ENCODE data around the gene MYLK.

MYLK gene

GRCh38 chr3:123787133-123787532 is 97.0 kb downstream of the MYLK start:
- Histone ChIP-seq H2AK5ac (ENCODE audit: low read length) (no peak overlapping the region), H3K4me3 (ENCODE audit: low read length) (no peak overlapping the region)
- no CpG with 5 or more reads among the region's 5 CpGs for WGBS (ENCODE audit: extremely low coverage, insufficient coverage, low lambda C conversion rate)

GRCh38 chr3:123785602-123786001 is 98.5 kb downstream of the MYLK start:
- Histone ChIP-seq H4K5ac (ENCODE audit: low read length) (no peak overlapping the region), H3K56ac (ENCODE audit: low read length) (no peak overlapping the region), H2BK120ac (ENCODE audit: low read depth, low read length) (no peak overlapping the region), H3K23ac (ENCODE audit: low read length) (no peak overlapping the region), H3K9ac (ENCODE audit: low read length) (no peak overlapping the region), H3K18ac (ENCODE audit: low read length) (no peak overlapping the region), H3K27ac (ENCODE audit: low read depth, low read length) (no peak overlapping the region), H3K36me3 (ENCODE audit: control insufficient read depth, insufficient read depth, low read length) (no peaks in the 10 kb centered on the region), H3K4me1 (ENCODE audit: control insufficient read depth, low read depth, low read length) (peaks cover 14% of the 10 kb centered on the region), H3K4me3 (ENCODE audit: low read length) (no peak overlapping the region), H3K79me1 (ENCODE audit: low read length) (no peaks in the 10 kb centered on the region), H4K8ac (ENCODE audit: low read depth, low read length) (no peak overlapping the region), H2AK5ac (ENCODE audit: low read length) (no peak overlapping the region), H3K4ac (ENCODE audit: low read depth, low read length) (no peak overlapping the region), H3K4me2 (ENCODE audit: low read length) (no peak overlapping the region), H3K27me3 (ENCODE audit: insufficient read depth, low read length, poor library complexity) (no peaks in the 10 kb centered on the region), H2BK5ac (ENCODE audit: low read length) (no peak overlapping the region), H2BK15ac (replicated peaks; ENCODE audit: low read depth) (no peak overlapping the region), H3K79me2 (ENCODE audit: control insufficient read depth, insufficient read depth, low read length) (no peaks in the 10 kb centered on the region)
- DNase-seq, result no peak
- no CpG with 5 or more reads among the region's 3 CpGs for WGBS (ENCODE audit: extremely low coverage, insufficient coverage, low lambda C conversion rate)

More at GRCh38 chr3:123787133-123787532, 97.0 kb downstream of the MYLK start:
- no peaks in the 10 kb centered on the region for H3K79me1 ChIP-seq (ENCODE audit: low read length)
- no peak overlapping the region for H4K8ac ChIP-seq (ENCODE audit: low read depth, low read length)
- H2BK120ac ChIP-seq (ENCODE audit: low read depth, low read length), result no peak overlapping the region
- no peaks in the 10 kb centered on the region for H3K36me3 ChIP-seq (ENCODE audit: control insufficient read depth, insufficient read depth, low read length)
- no peak for DNase-seq
- no peaks in the 10 kb centered on the region for H3K27me3 ChIP-seq (ENCODE audit: insufficient read depth, low read length, poor library complexity)
- H2BK5ac ChIP-seq (ENCODE audit: low read length), result no peak overlapping the region
- H3K56ac ChIP-seq (ENCODE audit: low read length), result no peak overlapping the region
- no peak overlapping the region for H3K23ac ChIP-seq (ENCODE audit: low read length)
- H3K9ac ChIP-seq (ENCODE audit: low read length), result no peak overlapping the region
- peaks cover 17% of the 10 kb centered on the region for H3K4me1 ChIP-seq (ENCODE audit: control insufficient read depth, low read depth, low read length)
- H4K5ac ChIP-seq (ENCODE audit: low read length), result no peak overlapping the region
- H3K4me2 ChIP-seq (ENCODE audit: low read length), result no peak overlapping the region
- no peak overlapping the region for H3K18ac ChIP-seq (ENCODE audit: low read length)
- no peak overlapping the region for H3K27ac ChIP-seq (ENCODE audit: low read depth, low read length)
- no peaks in the 10 kb centered on the region for H3K79me2 ChIP-seq (ENCODE audit: control insufficient read depth, insufficient read depth, low read length)
- no peak overlapping the region for H2BK15ac ChIP-seq (replicated peaks; ENCODE audit: low read depth)
- H3K4ac ChIP-seq (ENCODE audit: low read depth, low read length), result no peak overlapping the region

- no peak overlapping the region for H3K23ac ChIP-seq (ENCODE audit: low read length)
- no peak overlapping the region for H4K5ac ChIP-seq (ENCODE audit: low read length)
- no peak overlapping the region for H3K4ac ChIP-seq (ENCODE audit: low read depth, low read length)
- no peak overlapping the region for H2AK5ac ChIP-seq (ENCODE audit: low read length)
- no peak overlapping the region for H2BK5ac ChIP-seq (ENCODE audit: low read length)
- no peak for DNase-seq
- H3K79me2 ChIP-seq (ENCODE audit: control insufficient read depth, insufficient read depth, low read length), result no peaks in the 10 kb centered on the region
- no peaks in the 10 kb centered on the region for H3K36me3 ChIP-seq (ENCODE audit: control insufficient read depth, insufficient read depth, low read length)
- no peak overlapping the region for H2BK120ac ChIP-seq (ENCODE audit: low read depth, low read length)
- no peaks in the 10 kb centered on the region for H3K27me3 ChIP-seq (ENCODE audit: insufficient read depth, low read length, poor library complexity)
- H3K4me3 ChIP-seq (ENCODE audit: low read length), result no peak overlapping the region
- H3K27ac ChIP-seq (ENCODE audit: low read depth, low read length), result no peak overlapping the region
- H4K8ac ChIP-seq (ENCODE audit: low read depth, low read length), result no peak overlapping the region
- no CpG with 5 or more reads among the region's 4 CpGs for WGBS (ENCODE audit: extremely low coverage, insufficient coverage, low lambda C conversion rate)
- no peaks in the 10 kb centered on the region for H3K79me1 ChIP-seq (ENCODE audit: low read length)
- peaks cover 3% of the 10 kb centered on the region for H3K4me1 ChIP-seq (ENCODE audit: control insufficient read depth, low read depth, low read length)
- no peak overlapping the region for H3K18ac ChIP-seq (ENCODE audit: low read length)
- H3K4me2 ChIP-seq (ENCODE audit: low read length), result no peak overlapping the region
- no peak overlapping the region for H3K9ac ChIP-seq (ENCODE audit: low read length)
- H2BK15ac ChIP-seq (replicated peaks; ENCODE audit: low read depth), result no peak overlapping the region
- no peak overlapping the region for H3K56ac ChIP-seq (ENCODE audit: low read length)
These were observed 100.3 kb downstream of the MYLK start for GRCh38 chr3:123783811-123784210.

- H3K27ac ChIP-seq (ENCODE audit: low read depth, low read length), result no peak overlapping the region
- H2BK120ac ChIP-seq (ENCODE audit: low read depth, low read length), result no peak overlapping the region
- no peak overlapping the region for H4K5ac ChIP-seq (ENCODE audit: low read length)
- no peak overlapping the region for H4K8ac ChIP-seq (ENCODE audit: low read depth, low read length)
- no peak overlapping the region for H3K4me3 ChIP-seq (ENCODE audit: low read length)
- no peaks in the 10 kb centered on the region for H3K4me1 ChIP-seq (ENCODE audit: control insufficient read depth, low read depth, low read length)
- no peaks in the 10 kb centered on the region for H3K79me1 ChIP-seq (ENCODE audit: low read length)
- H3K18ac ChIP-seq (ENCODE audit: low read length), result no peak overlapping the region
- H3K36me3 ChIP-seq (ENCODE audit: control insufficient read depth, insufficient read depth, low read length), result no peaks in the 10 kb centered on the region
- H3K27me3 ChIP-seq (ENCODE audit: insufficient read depth, low read length, poor library complexity), result no peaks in the 10 kb centered on the region
- DNase-seq, result no peak
- H2BK15ac ChIP-seq (replicated peaks; ENCODE audit: low read depth), result no peak overlapping the region
- no peak overlapping the region for H2AK5ac ChIP-seq (ENCODE audit: low read length)
- H3K79me2 ChIP-seq (ENCODE audit: control insufficient read depth, insufficient read depth, low read length), result no peaks in the 10 kb centered on the region
- no peak overlapping the region for H3K23ac ChIP-seq (ENCODE audit: low read length)
- H3K4ac ChIP-seq (ENCODE audit: low read depth, low read length), result no peak overlapping the region
- H3K9ac ChIP-seq (ENCODE audit: low read length), result no peak overlapping the region
- H3K4me2 ChIP-seq (ENCODE audit: low read length), result no peak overlapping the region
- WGBS (ENCODE audit: extremely low coverage, insufficient coverage, low lambda C conversion rate), result no CpG with 5 or more reads among the region's 1 CpG
- H2BK5ac ChIP-seq (ENCODE audit: low read length), result no peak overlapping the region
- no peak overlapping the region for H3K56ac ChIP-seq (ENCODE audit: low read length)
These were observed 101.0 kb downstream of the MYLK start for GRCh38 chr3:123783050-123783689.

- Histone ChIP-seq H3K56ac (ENCODE audit: low read length) (no peak overlapping the region), H3K4me1 (ENCODE audit: control insufficient read depth, low read depth, low read length) (no peaks in the 10 kb centered on the region), H2BK5ac (ENCODE audit: low read length) (no peak overlapping the region), H3K4ac (ENCODE audit: low read depth, low read length) (no peak overlapping the region), H3K27ac (ENCODE audit: low read depth, low read length) (no peak overlapping the region), H3K79me2 (ENCODE audit: control insufficient read depth, insufficient read depth, low read length) (no peaks in the 10 kb centered on the region), H4K8ac (ENCODE audit: low read depth, low read length) (no peak overlapping the region), H2AK5ac (ENCODE audit: low read length) (no peak overlapping the region), H4K5ac (ENCODE audit: low read length) (no peak overlapping the region), H2BK15ac (replicated peaks; ENCODE audit: low read depth) (no peak overlapping the region), H3K4me2 (ENCODE audit: low read length) (no peak overlapping the region), H3K79me1 (ENCODE audit: low read length) (no peaks in the 10 kb centered on the region), H3K36me3 (ENCODE audit: control insufficient read depth, insufficient read depth, low read length) (no peaks in the 10 kb centered on the region), H3K27me3 (ENCODE audit: insufficient read depth, low read length, poor library complexity) (no peaks in the 10 kb centered on the region), H3K9ac (ENCODE audit: low read length) (no peak overlapping the region), H3K18ac (ENCODE audit: low read length) (no peak overlapping the region), H2BK120ac (ENCODE audit: low read depth, low read length) (no peak overlapping the region), H3K4me3 (ENCODE audit: low read length) (no peak overlapping the region), H3K23ac (ENCODE audit: low read length) (no peak overlapping the region)
- WGBS (ENCODE audit: extremely low coverage, insufficient coverage, low lambda C conversion rate), result no CpG with 5 or more reads among the region's 4 CpGs
- DNase-seq, result no peak
These were observed 101.6 kb downstream of the MYLK start for GRCh38 chr3:123782488-123782887.
